Measurements from ENCODE around the gene SCLY.

DNA sequence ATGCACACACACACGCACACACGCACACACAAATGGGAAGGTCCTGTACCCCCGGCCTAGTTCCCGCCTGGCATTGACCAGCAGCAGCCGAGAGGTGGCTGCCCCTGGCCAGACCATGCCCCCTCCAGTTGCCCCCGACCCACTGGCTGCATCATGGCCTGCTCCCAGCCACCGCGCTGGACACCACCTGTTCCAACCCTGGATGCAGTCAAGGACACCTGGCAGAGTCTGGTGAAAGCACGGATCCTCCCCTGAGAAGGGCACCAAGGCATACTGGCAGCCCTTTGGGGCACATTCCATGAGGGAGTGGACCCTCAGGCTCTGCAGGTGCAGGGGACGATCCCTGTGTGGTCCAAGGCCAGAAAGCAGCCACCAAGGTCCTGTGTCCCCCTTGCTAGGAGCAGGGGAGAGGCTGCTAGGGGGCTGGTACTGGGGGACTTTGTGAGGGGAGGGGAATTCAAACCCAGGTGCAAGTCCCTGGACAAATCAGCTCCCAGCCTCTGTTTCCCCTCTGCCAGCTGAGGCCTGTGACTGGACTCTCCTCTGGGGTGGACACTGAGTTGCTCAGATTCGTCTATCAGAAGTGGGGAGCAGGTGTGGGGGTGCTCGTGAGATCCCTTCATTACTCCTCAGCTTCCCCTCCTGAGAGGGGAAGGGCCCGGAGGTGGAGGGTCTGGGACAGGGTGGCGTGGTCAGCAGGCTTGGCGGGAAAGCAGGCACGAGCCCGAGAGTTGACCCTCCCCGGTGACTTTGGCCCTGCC lies 42.8 kb downstream of the SCLY start:
- TF ChIP-seq, protein P1, sequence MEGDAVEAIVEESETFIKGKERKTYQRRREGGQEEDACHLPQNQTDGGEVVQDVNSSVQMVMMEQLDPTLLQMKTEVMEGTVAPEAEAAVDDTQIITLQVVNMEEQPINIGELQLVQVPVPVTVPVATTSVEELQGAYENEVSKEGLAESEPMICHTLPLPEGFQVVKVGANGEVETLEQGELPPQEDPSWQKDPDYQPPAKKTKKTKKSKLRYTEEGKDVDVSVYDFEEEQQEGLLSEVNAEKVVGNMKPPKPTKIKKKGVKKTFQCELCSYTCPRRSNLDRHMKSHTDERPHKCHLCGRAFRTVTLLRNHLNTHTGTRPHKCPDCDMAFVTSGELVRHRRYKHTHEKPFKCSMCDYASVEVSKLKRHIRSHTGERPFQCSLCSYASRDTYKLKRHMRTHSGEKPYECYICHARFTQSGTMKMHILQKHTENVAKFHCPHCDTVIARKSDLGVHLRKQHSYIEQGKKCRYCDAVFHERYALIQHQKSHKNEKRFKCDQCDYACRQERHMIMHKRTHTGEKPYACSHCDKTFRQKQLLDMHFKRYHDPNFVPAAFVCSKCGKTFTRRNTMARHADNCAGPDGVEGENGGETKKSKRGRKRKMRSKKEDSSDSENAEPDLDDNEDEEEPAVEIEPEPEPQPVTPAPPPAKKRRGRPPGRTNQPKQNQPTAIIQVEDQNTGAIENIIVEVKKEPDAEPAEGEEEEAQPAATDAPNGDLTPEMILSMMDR (IDR thresholded peaks at IDR 0.05 in 2 of 3, conservative IDR thresholded peaks at IDR 0.05 in 1 of 3; ENCODE audit: borderline replicate concordance in 1 of 3, insufficient read depth in 1 of 3, low read depth in 2 of 3, low read length in 2 of 3) = no peak
- TF ChIP-seq POLR2A (IDR thresholded peaks at IDR 0.05; ENCODE audit: borderline replicate concordance, extremely low read depth, insufficient read depth, insufficient read length) (no peak), TCF7L2 (IDR thresholded peaks at IDR 0.05; ENCODE audit: borderline replicate concordance, extremely low read depth, insufficient read depth, insufficient read length) (no peak)
